Right atrium auricular region (tissue), 2 donors: ENCODE results near the gene RASGRP4. TPM values are rescaled to one million over a fixed set of nuclear protein-coding genes. Genes with fewer than 3 reads are reported as not detected.

ENCODE experiments used
- DNase-seq: peaks from one replicate; pipeline ENCODE4 v3.0.0-alpha.2; 2019; ENCODE audit warnings: low spot score
- H3K27ac ChIP-seq, 2 donors: fragments of 200-600 bp; sonication (generic); 1 replicate in 1 of 2; 2 replicates in 1 of 2; pipeline ENCODE4 v1.5.1; 2016 to 2019
- H3K27me3 ChIP-seq, 2 donors: fragments of 200-600 bp; sonication (generic); one replicate each; pipeline versions ENCODE4 v1.5.1 to v1.6.0; 2017 to 2019
- H3K36me3 ChIP-seq: fragments of 200-600 bp; sonication (generic); one replicate; pipeline ENCODE4 v1.5.1; 2016
- H3K4me1 ChIP-seq, 2 donors: fragments of 200-600 bp; sonication (generic); one replicate each; pipeline versions ENCODE4 v1.5.1 to v1.6.0; 2017 to 2019
- H3K4me3 ChIP-seq, 2 donors: fragments of 200-600 bp; sonication (generic); 1 replicate in 1 of 2; 2 replicates in 1 of 2; pipeline ENCODE4 v1.5.1; 2017 to 2019; ENCODE audit warnings: mild to moderate bottlenecking in 1 of 2, moderate library complexity in 1 of 2
- H3K9me3 ChIP-seq, 2 donors: fragments of 200-600 bp; sonication (generic); one replicate each; pipeline ENCODE4 v1.5.1; 2019
- CTCF ChIP-seq, 2 donors: fragments of 200-600 bp; sonication (generic); IDR thresholded peaks; one replicate each; pipeline ENCODE4 v1.5.1; 2019; ENCODE audit warnings: antibody characterized with exemption in 2 of 2
- total RNA-seq, 2 donors: library from RNA; depleted of rRNA; stranded (reverse); fragments of >200 nt; gene quantifications; one replicate each; pipeline ENCODE4 v1.1.0, GENCODE V29; 2016

RASGRP4 gene
- total RNA-seq, 2 donors from 2014 or later: 1.1 to 2.9 TPM

- no peaks in the 10 kb centered on the region for H3K9me3 ChIP-seq
- H3K36me3 ChIP-seq: no peaks in the 10 kb centered on the region
- no peak for DNase-seq
- no peaks in the 10 kb centered on the region for H3K27me3 ChIP-seq
- H3K4me3 ChIP-seq: peak overlapping the region; percentile 43 to 64
- no peak for TF ChIP-seq CTCF (IDR thresholded peaks at IDR 0.05)
- no peak overlapping the region for H3K27ac ChIP-seq
- peaks cover 0 to 21% of the 10 kb centered on the region in 2 donors for H3K4me1 ChIP-seq
Measured at GRCh38 chr19:38360839-38361631, 65.0 kb downstream of the RASGRP4 start.

GRCh38 chr19:38360351-38360750 is 65.7 kb downstream of the RASGRP4 start:
- Histone ChIP-seq H3K27ac (no peak overlapping the region), H3K36me3 (no peaks in the 10 kb centered on the region), H3K27me3 (no peaks in the 10 kb centered on the region), H3K4me3 (no peak overlapping the region), H3K9me3 (no peaks in the 10 kb centered on the region), H3K4me1 (peaks cover 0 to 21% of the 10 kb centered on the region in 2 donors)
- TF ChIP-seq CTCF (IDR thresholded peaks at IDR 0.05): no peak
- DNase-seq: no peak

- DNase-seq: no peak
- Histone ChIP-seq H3K36me3 (no peaks in the 10 kb centered on the region), H3K27me3 (no peaks in the 10 kb centered on the region), H3K4me3 (no peak overlapping the region), H3K4me1 (peaks cover 0 to 21% of the 10 kb centered on the region in 2 donors), H3K9me3 (no peaks in the 10 kb centered on the region), H3K27ac (no peak overlapping the region)
- TF ChIP-seq CTCF (IDR thresholded peaks at IDR 0.05): no peak
Measured at GRCh38 chr19:38359242-38360021, 66.6 kb downstream of the RASGRP4 start.

Other genes with a start within 250 kb of the RASGRP4 start
- not detected for gene DPF1, start 202.0 kb downstream of the RASGRP4 start, total RNA-seq
- 10 to 100 TPM; 28.0 to 30.0 TPM for gene PPP1R14A, start 169.8 kb downstream of the RASGRP4 start, total RNA-seq
- gene SPINT2, start 161.6 kb downstream of the RASGRP4 start, total RNA-seq: 10 to 100 TPM; 11.1 to 52.7 TPM
- gene C19orf33, start 122.0 kb downstream of the RASGRP4 start, total RNA-seq: 10 to 100 TPM; 18.9 to 48.6 TPM
- 10 to 100 TPM; 20.1 to 26.9 TPM for gene YIF1B, start 110.3 kb downstream of the RASGRP4 start, total RNA-seq
- gene KCNK6, start 106.4 kb downstream of the RASGRP4 start, total RNA-seq: 1 to 10 TPM; 1.3 to 3.8 TPM
- 1 to 10 TPM in 1 of 2 donors, under 1 TPM in 1; 0.22 to 2.7 TPM for gene CATSPERG, start 90.4 kb downstream of the RASGRP4 start, total RNA-seq
- gene PSMD8, start 51.6 kb downstream of the RASGRP4 start, total RNA-seq: 100 to 1,000 TPM; 403 to 603 TPM
- gene GGN, start 38.2 kb downstream of the RASGRP4 start, total RNA-seq: 1 to 10 TPM in 1 of 2 donors, under 1 TPM in 1; 0.37 to 1.3 TPM
- gene SPRED3, start 37.5 kb downstream of the RASGRP4 start, total RNA-seq: under 1 TPM; 0.56 to 0.67 TPM
- gene FAM98C, start 23.1 kb downstream of the RASGRP4 start, total RNA-seq: 10 to 100 TPM; 11.9 to 19.8 TPM
- 1 to 10 TPM in 1 of 2 donors, under 1 TPM in 1; 0.33 to 1.7 TPM for gene RYR1, start 7.5 kb upstream of the RASGRP4 start, total RNA-seq
- 1 to 10 TPM in 1 of 2 donors, under 1 TPM in 1; 0.83 to 4.2 TPM for gene MAP4K1, start 191.7 kb upstream of the RASGRP4 start, total RNA-seq
- 100 to 1,000 TPM; 716 to 786 TPM for gene EIF3K, start 193.0 kb upstream of the RASGRP4 start, total RNA-seq
- gene ACTN4, start 221.4 kb upstream of the RASGRP4 start, total RNA-seq: 100 to 1,000 TPM; 115 to 180 TPM